B cell (primary cell): ENCODE results near the gene ADRB1. TPM values are rescaled to one million over a fixed set of nuclear protein-coding genes. Genes with fewer than 3 reads are reported as not detected.

Source experiments
- ATAC-seq: fragments of 200-7000 bp; cut with Tn5 transposase; one replicate; pipeline ENCODE4 v1.10.0; 2021; ENCODE audit warnings: low read depth, mild to moderate bottlenecking, moderate number of reproducible peaks, moderate library complexity
- CTCF ChIA-PET: fragments of 350-600 bp; sonication (Branson Sonifier 250); formaldehyde crosslinking; loops from one replicate; lab custom pipeline; 2021; ENCODE audit warnings: antibody characterized with exemption, inconsistent platforms; lab: Charles Lee
- POLR2A ChIA-PET: fragments of 350-600 bp; sonication (Branson Sonifier 250); formaldehyde crosslinking; loops from one replicate; lab custom pipeline; 2021; ENCODE audit warnings: antibody characterized with exemption; lab: Charles Lee
- DNase-seq: peaks from one replicate; pipeline ENCODE4 v3.0.0; 2013
- H2AFZ ChIP-seq: 2 replicates; pipeline ENCODE4 v1.6.1; 2012; ENCODE audit warnings: mild to moderate bottlenecking, low read depth, low read length; ENCODE audit not compliant: insufficient read depth, poor library complexity, severe bottlenecking
- H3K27ac ChIP-seq, 2 donors: 1 replicate in 1 of 2; 2 replicates in 1 of 2; pipeline ENCODE4 v1.5.1; 2012 to 2013; ENCODE audit warnings: low read length in 2 of 2, mild to moderate bottlenecking in 2 of 2, moderate library complexity in 1 of 2
- H3K27me3 ChIP-seq, 4 experiments: fragments of 200-600 bp in 1 of 4; sonication (generic) in 1 of 4; replicated peaks in 1 of 4; 1 replicate in 2 of 4; 2 replicates in 2 of 4; pipeline versions ENCODE4 v1.6.1 to v1.7.0; 2013 to 2016; ENCODE audit warnings: low read length in 3 of 4, mild to moderate bottlenecking in 2 of 4, mixed read lengths in 1 of 4, moderate library complexity in 1 of 4; ENCODE audit not compliant: insufficient read depth in 4 of 4, control insufficient read depth in 3 of 4; ENCODE audit errors: control extremely low read depth in 1 of 4
- H3K36me3 ChIP-seq, 2 experiments: replicated peaks in 1 of 2; 1 replicate in 1 of 2; 2 replicates in 1 of 2; pipeline versions ENCODE4 v1.6.1 to v1.7.1; 2013; ENCODE audit warnings: low read length in 1 of 2; ENCODE audit not compliant: insufficient read depth in 2 of 2, control insufficient read depth in 1 of 2; ENCODE audit errors: control extremely low read depth in 1 of 2, extremely low read depth in 1 of 2
- H3K4me1 ChIP-seq, 2 donors: fragments of 200-600 bp in 1 of 2; sonication (generic) in 1 of 2; 1 replicate in 1 of 2; 2 replicates in 1 of 2; pipeline versions ENCODE4 v1.5.1 to v1.6.1; 2013 to 2017; ENCODE audit warnings: low read length in 2 of 2; ENCODE audit not compliant: control insufficient read depth in 2 of 2, insufficient read depth in 2 of 2
- H3K4me2 ChIP-seq: replicated peaks from 2 replicates; pipeline ENCODE3; 2012; ENCODE audit warnings: mild to moderate bottlenecking, low read depth, low read length; ENCODE audit not compliant: poor library complexity, severe bottlenecking
- H3K4me3 ChIP-seq, 5 experiments: fragments of 200-600 bp in 1 of 5; sonication (generic) in 1 of 5; 1 replicate in 3 of 5; 2 replicates in 2 of 5; pipeline versions ENCODE4 v1.5.1 to v1.7.0; 2011 to 2016; ENCODE audit warnings: low read length in 4 of 5, mild to moderate bottlenecking in 4 of 5, low read depth in 2 of 5, control low read depth in 1 of 5, moderate library complexity in 1 of 5; ENCODE audit not compliant: insufficient read depth in 1 of 5; ENCODE audit errors: control extremely low read depth in 1 of 5, extremely low read depth in 1 of 5
- H3K79me2 ChIP-seq: fragments of 200-600 bp; sonication (generic); one replicate; pipeline ENCODE4 v1.6.0; 2016; ENCODE audit warnings: low read length; ENCODE audit not compliant: control insufficient read depth, insufficient read depth
- H3K9ac ChIP-seq: fragments of 200-600 bp; sonication (generic); 2 replicates; pipeline ENCODE4 v1.6.1; 2017; ENCODE audit warnings: mild to moderate bottlenecking, low read length, moderate library complexity
- H3K9me3 ChIP-seq, 3 donors: one replicate each; pipeline versions ENCODE4 v1.6.1 to v1.7.1; 2013; ENCODE audit warnings: low read length in 2 of 3; ENCODE audit not compliant: control insufficient read depth in 2 of 3, insufficient read depth in 1 of 3; ENCODE audit errors: control extremely low read depth in 1 of 3
- H4K20me1 ChIP-seq: 2 replicates; pipeline ENCODE4 v1.6.0; 2012; ENCODE audit warnings: mild to moderate bottlenecking, low read length; ENCODE audit not compliant: insufficient read depth, control insufficient read depth, poor library complexity, severe bottlenecking
- H3K27ac Mint-ChIP-seq: one replicate; pipeline ENCODE4 v1.8.0; 2021; ENCODE audit warnings: mixed read lengths
- H3K27me3 Mint-ChIP-seq: one replicate; pipeline ENCODE4 v1.8.0; 2021; ENCODE audit warnings: mixed read lengths
- H3K4me1 Mint-ChIP-seq: one replicate; pipeline ENCODE4 v1.8.0; 2021; ENCODE audit warnings: mixed read lengths
- H3K4me3 Mint-ChIP-seq: one replicate; pipeline ENCODE4 v1.8.0; 2021; ENCODE audit warnings: mixed read lengths
- H3K9me3 Mint-ChIP-seq: one replicate; pipeline ENCODE4 v1.8.0; 2022; ENCODE audit warnings: mixed read lengths; ENCODE audit not compliant: insufficient read depth
- CTCF ChIP-seq: fragments of 200-600 bp; IDR thresholded peaks from one replicate; pipeline ENCODE4 v1.8.0; 2022; ENCODE audit warnings: antibody characterized with exemption, mild to moderate bottlenecking
- EZH2 ChIP-seq: IDR thresholded peaks from 2 replicates; pipeline ENCODE4 v1.6.1; 2012; ENCODE audit warnings: borderline replicate concordance, low read depth, mild to moderate bottlenecking, moderate library complexity, low read length; ENCODE audit not compliant: insufficient read depth, poor library complexity, severe bottlenecking
- WGBS: methylation state at CpG from one replicate; pipeline ENCODE4 v1.1.5; 2013; ENCODE audit warnings: missing lambda C conversion rate; ENCODE audit not compliant: insufficient coverage; 5-methylcytosine and 5-hydroxymethylcytosine counted together
- intact Hi-C: fragments of 100-400 bp; cut with micrococcal nuclease; formaldehyde crosslinking; loops from one replicate; pipeline ENCODE4 v1.10.0; 2022
- polyA plus RNA-seq: library from polyadenylated mRNA; depleted of rRNA; stranded (reverse); fragments of >200 nt; gene quantifications from 2 replicates; pipeline ENCODE4 v1.2.3, GENCODE V29; 2012
- total RNA-seq, 2 donors: library from RNA; stranded (reverse); fragments of 120-200 nt in 1 of 2; gene quantifications; 1 replicate in 1 of 2; 2 replicates in 1 of 2; pipeline versions ENCODE4 v1.2.3 to v1.2.4, GENCODE V29; 2013 to 2022

ADRB1 gene
- total and polyA plus RNA-seq, 2 donors (not counting 1 experiment from before 2014, with no cell fraction given): 0.10 TPM; not detected in 1

- ATAC-seq (no peak), DNase-seq (no peak)
- Histone ChIP-seq H2AFZ (no peak overlapping the region), H3K27ac (no peak overlapping the region), H3K4me2 (no peak overlapping the region), H3K79me2 (no peaks in the 10 kb centered on the region), H3K4me1 (peaks cover 25 to 26% of the 10 kb centered on the region in 2 donors), H3K36me3 (no peaks in the 10 kb centered on the region), H3K4me3 (no peak overlapping the region), H3K27me3 (no peaks in the 10 kb centered on the region), H4K20me1 (no peaks in the 10 kb centered on the region), H3K9me3 (no peaks in the 10 kb centered on the region), H3K9ac (no peak overlapping the region)
- Mint-ChIP-seq H3K4me1 (peaks cover 33% of the 10 kb centered on the region), H3K27me3 (no peaks in the 10 kb centered on the region), H3K4me3 (no peak overlapping the region), H3K27ac (no peak overlapping the region), H3K9me3 (no peaks in the 10 kb centered on the region)
- no peak for TF ChIP-seq CTCF
- TF ChIP-seq EZH2: no peak
- intact Hi-C loops: no loop called here
- ChIA-PET POLR2A (no interaction called here), CTCF (no interaction called here)
- 83% methylated on average over 1 of the region's 4 CpGs for WGBS
Measured at GRCh38 chr10:114071178-114071577, 27.5 kb downstream of the ADRB1 start.

GRCh38 chr10:114073395-114074186 is 29.9 kb downstream of the ADRB1 start:
- H3K9ac ChIP-seq: no peak overlapping the region
- CTCF ChIA-PET: no interaction called here

More at GRCh38 chr10:114073395-114074186, 29.9 kb downstream of the ADRB1 start:
- Histone ChIP-seq H4K20me1 (no peaks in the 10 kb centered on the region), H3K36me3 (no peaks in the 10 kb centered on the region), H3K4me2 (peak overlapping the region; percentile 46), H3K4me1 (peaks cover 19 to 25% of the 10 kb centered on the region in 2 donors), H2AFZ (no peak overlapping the region), H3K79me2 (no peaks in the 10 kb centered on the region), H3K9me3 (no peaks in the 10 kb centered on the region), H3K4me3 (no peak overlapping the region), H3K27ac (no peak overlapping the region), H3K27me3 (no peaks in the 10 kb centered on the region)
- POLR2A ChIA-PET: no interaction called here
- H3K4me1 Mint-ChIP-seq: peaks cover 35% of the 10 kb centered on the region
- peak; percentile 41 for ATAC-seq
- intact Hi-C loops: no loop called here
- no peaks in the 10 kb centered on the region for H3K9me3 Mint-ChIP-seq
- H3K27ac Mint-ChIP-seq: no peak overlapping the region
- no peaks in the 10 kb centered on the region for H3K27me3 Mint-ChIP-seq
- peak overlapping the region; percentile 5 for H3K4me3 Mint-ChIP-seq
- WGBS: 21% methylated on average over 6 of the region's 14 CpGs
- peak; percentile 32 for DNase-seq
- no peak for TF ChIP-seq EZH2
- TF ChIP-seq CTCF: no peak
